Gastroesophageal sphincter (tissue), 3 donors: ENCODE measurements around the gene BMPR2.

Source experiments
- EP300 ChIP-seq: sonication (generic); formaldehyde crosslinking; IDR thresholded peaks from one replicate; pipeline ENCODE4 v1.6.1; 2017; ENCODE audit warnings: antibody characterized with exemption, mild to moderate bottlenecking
- POLR2A ChIP-seq, 2 donors: fragments of 450-650 bp; IDR thresholded peaks; one replicate each; pipeline ENCODE4 v1.6.1; 2017; ENCODE audit warnings: antibody characterized with exemption in 2 of 2, mild to moderate bottlenecking in 2 of 2, moderate library complexity in 1 of 2
- POLR2AphosphoS5 ChIP-seq: sonication (generic); formaldehyde crosslinking; IDR thresholded peaks from one replicate; pipeline ENCODE4 v1.6.1; 2017; ENCODE audit warnings: antibody characterized with exemption
- TF ChIP-seq, protein P1 (sequence below), 4 experiments: fragments of 200-600 bp in 2 of 4; fragments of 450-650 bp in 2 of 4; sonication (generic) in 1 of 4; IDR thresholded peaks; one replicate each; pipeline ENCODE4 v1.5.1; 2017 to 2019; ENCODE audit warnings: antibody characterized with exemption in 4 of 4, mild to moderate bottlenecking in 2 of 4, moderate library complexity in 2 of 4

DNA sequence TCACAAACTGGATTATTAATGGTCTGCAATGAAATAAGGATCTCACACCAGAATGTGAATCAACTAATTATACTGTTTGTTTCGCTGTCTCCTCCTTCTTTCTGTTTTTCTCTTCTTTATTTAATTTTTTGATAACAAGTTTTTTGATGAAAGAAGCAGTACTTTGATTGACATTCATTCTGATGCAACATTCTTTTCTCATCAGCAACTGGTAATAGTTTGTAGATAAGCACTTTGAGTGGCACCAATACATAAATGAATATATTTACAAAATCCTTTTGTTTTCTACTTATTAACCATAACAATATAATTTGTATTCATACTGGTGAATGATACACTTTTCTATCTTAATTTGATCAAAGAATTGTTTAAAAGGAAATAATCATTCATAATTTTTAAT is 143.3 kb downstream of the BMPR2 start:
- TF ChIP-seq, protein P1, sequence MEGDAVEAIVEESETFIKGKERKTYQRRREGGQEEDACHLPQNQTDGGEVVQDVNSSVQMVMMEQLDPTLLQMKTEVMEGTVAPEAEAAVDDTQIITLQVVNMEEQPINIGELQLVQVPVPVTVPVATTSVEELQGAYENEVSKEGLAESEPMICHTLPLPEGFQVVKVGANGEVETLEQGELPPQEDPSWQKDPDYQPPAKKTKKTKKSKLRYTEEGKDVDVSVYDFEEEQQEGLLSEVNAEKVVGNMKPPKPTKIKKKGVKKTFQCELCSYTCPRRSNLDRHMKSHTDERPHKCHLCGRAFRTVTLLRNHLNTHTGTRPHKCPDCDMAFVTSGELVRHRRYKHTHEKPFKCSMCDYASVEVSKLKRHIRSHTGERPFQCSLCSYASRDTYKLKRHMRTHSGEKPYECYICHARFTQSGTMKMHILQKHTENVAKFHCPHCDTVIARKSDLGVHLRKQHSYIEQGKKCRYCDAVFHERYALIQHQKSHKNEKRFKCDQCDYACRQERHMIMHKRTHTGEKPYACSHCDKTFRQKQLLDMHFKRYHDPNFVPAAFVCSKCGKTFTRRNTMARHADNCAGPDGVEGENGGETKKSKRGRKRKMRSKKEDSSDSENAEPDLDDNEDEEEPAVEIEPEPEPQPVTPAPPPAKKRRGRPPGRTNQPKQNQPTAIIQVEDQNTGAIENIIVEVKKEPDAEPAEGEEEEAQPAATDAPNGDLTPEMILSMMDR (IDR thresholded peaks at IDR 0.05): no peak
- TF ChIP-seq POLR2AphosphoS5: no peak
- no peak for TF ChIP-seq POLR2A (IDR thresholded peaks at IDR 0.05)
- TF ChIP-seq EP300: no peak
